GM18502 (cell line): Measurements from ENCODE around the gene CCPG1.
"Not testable (repeated sequence)": the region's sequence is repeated elsewhere in the genome, so short reads cannot be mapped to it uniquely, and the experiment has no call there.

Experiments used
- ATAC-seq: cut with Tn5 transposase; IDR thresholded peaks from one replicate; pipeline ENCODE4 v1.9.1; 2021; ENCODE audit warnings: mild to moderate bottlenecking; ENCODE audit not compliant: unreplicated experiment, poor library complexity

The CCPG1 gene

GRCh38 chr15:55408012-55408928, at the start of gene CCPG1, which contains the start of gene PIERCE2:
Gene CCPG1 (minus strand): TSS chr15:55408359. CDS start chr15:55389424, 18,935 bp downstream.
Gene PIERCE2 (plus strand): TSS chr15:55408495. CDS start chr15:55408769, 274 bp downstream.
- peak; percentile 94 for ATAC-seq

GRCh38 chr15:55457401-55458022, 49.4 kb upstream of the CCPG1 start:
- ATAC-seq = no peak

- ATAC-seq = not testable (repeated sequence)
Measured at GRCh38 chr15:55447030-55447394, 38.9 kb upstream of the CCPG1 start.

GRCh38 chr15:55446379-55447029, 38.3 kb upstream of the CCPG1 start:
- not testable (repeated sequence) for ATAC-seq

GRCh38 chr15:55445936-55446335, 37.8 kb upstream of the CCPG1 start:
- ATAC-seq = not testable (repeated sequence)

GRCh38 chr15:55443141-55443540, 35.0 kb upstream of the CCPG1 start:
- not testable (repeated sequence) for ATAC-seq

GRCh38 chr15:55434989-55435825, 27.0 kb upstream of the CCPG1 start:
- peak; percentile 90 for ATAC-seq

- no peak for ATAC-seq
Measured at GRCh38 chr15:55422089-55422488, 13.9 kb upstream of the CCPG1 start.

- no peak for ATAC-seq
Measured at GRCh38 chr15:55420171-55420866, 12.2 kb upstream of the CCPG1 start.

GRCh38 chr15:55417678-55418077, 9.5 kb upstream of the CCPG1 start:
- ATAC-seq = not testable (repeated sequence)

- ATAC-seq = not testable (repeated sequence)
Measured at GRCh38 chr15:55408976-55409375, 817 bp upstream of the CCPG1 start.

- peak; percentile 0 for ATAC-seq
Measured at GRCh38 chr15:55407498-55408011, 604 bp downstream of the CCPG1 start.

GRCh38 chr15:55403531-55403930, 4.6 kb downstream of the CCPG1 start:
- ATAC-seq = no peak

GRCh38 chr15:55402707-55403106, 5.5 kb downstream of the CCPG1 start:
- peak; percentile 45 for ATAC-seq

GRCh38 chr15:55401786-55402246, 6.3 kb downstream of the CCPG1 start:
- ATAC-seq = no peak

GRCh38 chr15:55400050-55400449, 8.1 kb downstream of the CCPG1 start:
- ATAC-seq = not testable (repeated sequence)

GRCh38 chr15:55398243-55398642, 9.9 kb downstream of the CCPG1 start:
- no peak for ATAC-seq

GRCh38 chr15:55394694-55395093, 13.5 kb downstream of the CCPG1 start:
- ATAC-seq = no peak

GRCh38 chr15:55389264-55389607, 18.9 kb downstream of the CCPG1 start:
- no peak for ATAC-seq
